Measurements from ENCODE around the gene SOHLH1.

Gene SOHLH1

DNA sequence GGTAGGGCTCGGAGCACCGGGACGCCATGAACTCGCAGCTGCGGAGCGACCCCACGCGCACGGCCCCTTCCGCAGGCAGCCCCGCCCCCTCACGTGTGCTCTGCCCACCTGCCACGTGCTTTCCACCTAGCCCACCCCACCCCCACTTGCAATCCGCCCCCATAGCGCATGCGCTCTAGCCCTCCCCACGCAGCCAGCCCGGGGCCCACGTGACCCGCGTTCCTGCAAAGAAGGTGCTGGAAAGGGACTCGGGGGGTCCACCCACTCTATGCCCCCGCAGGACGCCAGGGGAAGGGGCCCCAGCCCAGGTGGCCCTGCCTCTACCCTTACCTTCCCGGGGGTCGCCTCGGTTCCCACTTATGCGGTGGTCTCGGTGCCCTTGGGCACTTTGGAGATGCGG lies at the start of gene SOHLH1:
Gene SOHLH1 (minus strand): TSS at position 42 of the 400 bp plus-strand sequence. CDS start 14 bp downstream, at position 28.
- no peak for DNase-seq (ENCODE audit: low read depth)

GRCh38 chr9:135748676-135749075 lies 49.4 kb upstream of the SOHLH1 start:
- no peak for DNase-seq (ENCODE audit: low read depth)

DNA sequence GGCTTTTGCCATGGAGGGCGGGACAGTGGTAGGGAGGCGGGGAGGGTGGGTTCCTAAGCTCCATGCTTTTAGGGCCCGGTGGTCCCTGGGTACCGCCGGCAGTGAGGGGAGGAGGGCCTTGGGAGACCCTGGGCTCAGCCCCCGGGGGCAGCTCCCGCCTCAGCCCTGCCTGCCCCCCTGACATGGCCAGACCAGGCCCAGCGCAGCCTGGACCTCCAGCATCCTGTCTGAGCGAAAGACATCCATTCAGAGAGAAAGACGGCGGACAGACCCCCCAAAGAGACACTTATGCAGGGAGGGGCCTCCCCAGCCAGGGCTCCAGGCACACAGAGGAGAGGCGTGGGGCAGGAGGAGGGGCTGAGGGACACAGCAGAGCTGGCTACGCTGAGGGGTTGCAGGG lies 48.0 kb upstream of the SOHLH1 start:
- no peak for DNase-seq (ENCODE audit: low read depth)

DNA sequence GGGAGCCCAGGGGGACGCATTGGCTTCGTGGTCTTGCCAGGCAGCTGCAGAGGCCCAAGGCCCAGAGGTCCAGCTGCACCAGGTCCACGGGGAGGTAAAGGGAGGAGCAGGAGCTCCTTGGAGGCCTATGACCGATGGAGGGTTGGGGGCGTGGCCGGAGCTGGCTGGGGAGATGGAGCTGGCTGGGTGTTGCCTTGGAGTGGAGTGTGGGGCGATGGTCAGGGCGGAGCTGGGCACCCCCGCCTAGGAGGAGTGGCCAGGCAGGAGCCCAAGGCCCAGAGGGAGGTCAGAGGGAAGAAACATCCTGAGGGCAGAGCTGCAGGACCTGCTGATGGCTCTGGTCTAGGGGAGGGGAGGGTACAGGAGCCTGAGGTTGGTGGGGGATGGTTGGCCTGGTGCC lies 47.3 kb upstream of the SOHLH1 start:
- no peak for DNase-seq (ENCODE audit: low read depth)

DNA sequence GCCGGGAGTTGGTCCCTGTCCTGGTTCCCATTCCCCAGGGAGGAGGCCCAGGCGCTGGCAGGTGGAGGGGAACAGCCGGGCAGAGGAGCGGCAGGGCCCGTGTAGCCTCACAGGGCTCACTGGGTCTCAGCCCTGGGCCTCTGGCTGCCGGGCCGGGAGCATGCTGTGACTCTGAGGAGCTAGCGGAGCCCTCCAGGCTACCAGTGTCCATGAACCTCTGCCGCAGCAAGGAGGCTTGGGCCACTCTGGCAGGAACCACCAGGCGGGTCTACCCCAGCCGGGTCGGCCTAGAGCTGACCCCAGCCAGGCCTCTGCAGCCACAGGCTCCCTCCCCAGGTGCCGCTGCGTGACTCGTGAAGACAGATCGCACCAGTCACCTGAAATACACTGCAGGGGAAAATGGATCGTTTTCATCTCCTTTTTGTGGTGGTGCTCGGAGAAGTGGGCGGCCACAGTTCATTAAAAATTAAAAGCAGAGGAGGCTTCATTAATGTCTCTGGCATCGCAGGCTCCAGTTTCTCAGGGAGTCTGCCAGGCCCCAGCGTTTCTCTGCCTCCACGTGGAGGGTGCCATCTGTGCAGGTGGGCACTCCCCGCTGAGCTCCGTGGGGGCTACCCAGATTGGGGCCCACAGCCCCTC lies 46.5 kb upstream of the SOHLH1 start:
- DNase-seq (ENCODE audit: low read depth): no peak

- no peak for DNase-seq (ENCODE audit: low read depth)
Observed at GRCh38 chr9:135745189-135745588, 45.9 kb upstream of the SOHLH1 start.

- no peak for DNase-seq (ENCODE audit: low read depth)
Observed at GRCh38 chr9:135744333-135745070, 45.2 kb upstream of the SOHLH1 start.

DNA sequence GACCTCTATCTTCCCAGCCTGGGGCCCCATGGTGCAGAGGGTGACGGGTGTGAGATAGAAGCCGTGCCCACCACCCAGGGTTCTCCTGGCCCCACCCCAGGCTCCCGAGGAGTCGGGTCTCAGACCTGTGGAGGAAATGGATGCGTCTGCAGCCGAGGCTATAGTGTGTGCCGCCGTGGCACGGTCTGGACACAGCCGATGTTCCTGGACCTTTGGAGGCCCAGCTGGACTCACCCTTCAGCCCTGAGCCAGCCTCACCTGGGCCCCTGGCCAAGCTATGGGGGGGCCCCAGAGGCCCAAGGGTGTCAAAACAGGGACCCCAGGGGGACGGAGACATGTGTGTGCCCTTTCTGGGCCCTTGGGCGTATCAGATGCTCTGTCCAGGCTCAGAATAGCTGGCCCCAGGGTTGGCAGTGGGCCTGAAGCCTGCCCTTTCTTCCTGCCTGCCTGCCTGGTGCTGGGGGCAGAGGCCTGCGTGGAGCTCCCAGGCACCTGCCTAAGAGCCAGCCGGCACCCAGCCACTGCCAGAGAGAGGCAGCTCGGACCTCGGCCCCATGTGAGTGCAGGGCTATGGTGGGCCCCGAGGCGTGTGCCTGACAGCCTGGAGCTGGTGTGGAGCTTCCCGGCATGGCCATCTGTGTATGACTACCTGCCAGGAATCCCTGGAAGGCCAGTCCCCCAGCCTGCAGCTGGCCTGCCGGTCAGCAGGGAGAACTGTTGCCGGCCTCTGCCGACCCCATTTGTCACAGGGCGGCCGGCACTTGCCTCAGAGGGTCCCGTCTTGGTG lies 44.5 kb upstream of the SOHLH1 start:
- DNase-seq (ENCODE audit: low read depth): no peak

- no peak for DNase-seq (ENCODE audit: low read depth)
Observed at GRCh38 chr9:135743021-135743420, 43.7 kb upstream of the SOHLH1 start.

DNA sequence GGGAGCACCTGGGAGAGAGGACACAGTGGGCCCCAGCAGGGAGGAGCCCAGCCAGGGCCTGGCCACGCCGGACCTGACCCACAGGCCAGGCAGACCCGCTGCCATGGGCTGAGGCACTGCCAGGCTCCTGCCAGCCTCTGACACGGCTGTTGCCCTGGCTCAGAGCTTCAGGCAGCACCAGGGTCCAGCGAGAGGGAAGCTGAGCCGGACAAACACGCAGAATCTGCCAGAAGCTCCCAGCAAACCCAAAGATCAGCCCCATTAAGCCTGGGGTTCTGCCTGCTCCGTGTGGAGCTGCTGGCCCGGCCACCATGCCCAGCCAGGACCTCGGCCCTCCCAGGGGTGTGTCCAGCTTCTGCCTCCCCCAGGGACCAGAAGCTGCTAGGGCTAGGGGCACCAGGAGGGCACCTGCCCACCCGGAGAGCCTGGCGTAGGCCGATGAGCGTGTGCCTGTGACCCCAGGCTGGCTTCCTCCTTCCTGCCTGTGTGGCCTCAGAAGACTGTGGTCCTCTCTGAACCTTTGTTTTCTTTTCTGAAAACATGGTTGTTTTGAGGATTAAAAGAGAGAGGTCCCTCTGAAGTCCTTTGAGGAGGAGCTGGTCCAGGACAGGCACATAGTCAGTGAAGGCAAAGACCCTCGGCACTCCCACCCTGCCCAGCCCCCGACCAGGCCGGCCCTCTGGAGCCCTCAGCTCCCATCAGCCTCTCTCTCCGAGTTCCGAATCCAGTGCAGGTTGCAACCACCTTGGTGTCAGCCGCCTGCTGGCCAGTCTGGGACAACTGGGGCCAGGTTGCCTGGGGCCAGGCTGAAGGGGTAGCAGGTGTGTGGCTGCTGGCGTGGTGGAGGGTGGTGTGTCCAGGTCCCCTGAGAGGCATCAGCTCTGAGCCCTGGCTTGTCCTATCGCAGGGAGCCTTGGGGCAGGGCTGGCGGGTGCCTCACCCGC lies 42.3 kb upstream of the SOHLH1 start:
- no peak for DNase-seq (ENCODE audit: low read depth)

DNA sequence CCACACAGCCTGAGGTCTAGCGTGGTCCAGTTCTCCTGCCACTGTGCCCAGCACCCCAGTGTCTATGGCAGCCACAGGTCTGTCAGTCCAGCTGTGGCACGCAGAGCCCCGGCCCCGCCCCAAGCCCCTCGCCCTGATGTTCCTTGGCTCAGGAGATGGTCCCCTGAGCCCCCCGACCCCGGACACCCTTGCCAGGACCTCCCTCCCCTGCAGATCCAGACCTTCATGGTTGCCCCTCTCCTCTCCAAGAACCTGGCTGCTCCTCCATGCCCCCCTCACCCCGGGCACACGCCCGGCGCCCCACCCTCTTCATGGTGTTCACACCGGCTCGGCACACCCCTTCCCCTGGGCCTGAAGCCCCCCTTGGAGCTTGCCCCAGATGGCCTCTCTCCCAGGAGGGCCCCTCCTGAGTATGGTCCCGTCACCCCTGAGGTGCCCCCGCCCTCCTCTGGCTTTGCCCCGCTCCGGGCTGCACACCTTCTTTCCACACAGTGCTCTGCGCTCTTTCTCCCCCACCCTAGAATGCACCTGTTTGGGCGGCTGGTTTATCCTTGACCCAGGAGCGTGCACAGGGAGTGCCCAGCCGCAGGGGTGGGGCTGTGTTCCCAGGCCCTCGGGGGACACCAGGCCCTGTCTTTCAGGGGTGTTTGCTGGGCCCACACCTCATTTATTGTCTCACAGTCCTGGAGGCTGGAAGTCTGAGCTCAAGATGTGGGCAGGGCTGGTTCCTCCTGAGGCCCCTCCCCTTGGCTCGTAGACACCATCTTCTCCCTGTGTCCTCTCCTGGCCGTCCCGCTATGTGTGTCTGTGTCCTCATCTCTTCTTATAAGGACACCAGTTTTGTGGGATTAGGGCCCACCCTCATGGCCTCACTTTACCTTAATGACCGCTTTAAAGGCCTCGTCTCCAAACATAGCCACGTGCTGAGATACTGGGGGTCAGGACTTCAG lies 40.3 kb upstream of the SOHLH1 start:
- DNase-seq (ENCODE audit: low read depth): no peak

DNA sequence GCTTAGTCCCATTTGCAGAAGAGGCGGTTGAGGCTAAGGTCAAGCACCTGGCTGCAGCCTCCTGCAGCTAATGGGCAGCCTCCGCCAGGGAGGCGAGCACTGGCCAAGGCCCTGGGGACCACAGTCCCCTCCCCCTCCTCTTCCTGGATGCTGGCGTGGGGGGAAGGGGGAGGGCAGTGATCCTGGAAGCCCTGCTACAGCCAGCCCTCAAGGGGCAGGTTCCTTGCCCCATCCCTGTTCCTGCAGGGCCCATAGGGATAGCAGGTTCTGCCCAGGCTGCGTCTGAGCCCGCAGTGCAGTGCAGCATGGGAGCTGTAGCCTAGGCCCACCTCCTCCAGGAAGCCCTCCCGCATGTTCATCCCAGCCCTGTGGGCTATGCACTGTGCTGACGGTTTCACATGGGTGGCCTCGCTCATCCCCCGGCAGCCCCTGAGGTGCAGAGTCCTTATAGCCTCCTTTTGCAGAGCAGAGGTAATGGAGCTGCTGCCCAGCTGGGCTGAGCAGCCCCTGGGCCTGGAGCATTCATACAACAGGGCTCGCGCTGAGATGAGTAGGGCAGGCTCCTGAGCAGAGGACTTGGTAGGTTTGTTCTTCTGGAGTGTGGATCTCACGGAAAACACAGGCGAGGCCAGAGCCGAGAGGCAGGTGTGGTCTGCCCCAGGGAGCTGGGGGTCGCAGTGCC lies 38.7 kb upstream of the SOHLH1 start:
- DNase-seq (ENCODE audit: low read depth): no peak

- DNase-seq (ENCODE audit: low read depth): no peak
Observed at GRCh38 chr9:135736979-135737839, 37.9 kb upstream of the SOHLH1 start.

DNA sequence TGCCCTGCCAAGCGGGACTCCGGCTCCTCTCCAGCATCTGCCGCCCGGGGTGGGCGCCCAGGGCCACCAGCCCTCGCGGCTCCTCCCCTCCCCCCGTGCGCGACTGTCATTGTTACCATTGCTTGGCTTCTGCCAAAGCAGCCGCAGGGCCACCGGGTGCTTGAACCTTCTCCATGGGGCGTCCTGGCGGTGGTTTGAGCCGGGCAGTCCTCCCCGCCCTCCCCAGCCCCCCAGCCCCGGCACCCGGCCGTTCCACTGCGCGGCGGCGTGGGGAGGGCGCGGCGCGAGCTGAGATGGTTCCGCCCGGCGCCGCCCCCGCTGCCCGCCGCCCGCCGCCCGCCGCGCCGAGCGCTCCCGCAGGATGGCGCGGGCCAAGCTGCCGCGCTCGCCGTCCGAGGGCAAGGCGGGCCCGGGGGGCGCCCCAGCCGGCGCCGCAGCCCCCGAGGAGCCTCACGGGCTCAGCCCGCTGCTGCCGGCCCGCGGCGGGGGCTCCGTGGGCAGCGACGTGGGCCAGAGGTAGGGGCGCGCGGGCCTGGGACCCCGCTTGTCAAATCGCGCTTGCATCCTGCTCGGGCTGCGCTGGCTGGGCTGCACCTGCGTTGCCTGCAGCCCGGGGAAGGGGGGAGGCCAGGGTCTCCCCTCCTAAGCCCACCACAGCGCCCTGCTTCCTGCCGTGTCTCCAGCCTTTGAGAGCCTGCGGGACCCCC lies 37.1 kb upstream of the SOHLH1 start:
- no peak for DNase-seq (ENCODE audit: low read depth)

- DNase-seq (ENCODE audit: low read depth): no peak
Observed at GRCh38 chr9:135734616-135735144, 35.4 kb upstream of the SOHLH1 start.

DNA sequence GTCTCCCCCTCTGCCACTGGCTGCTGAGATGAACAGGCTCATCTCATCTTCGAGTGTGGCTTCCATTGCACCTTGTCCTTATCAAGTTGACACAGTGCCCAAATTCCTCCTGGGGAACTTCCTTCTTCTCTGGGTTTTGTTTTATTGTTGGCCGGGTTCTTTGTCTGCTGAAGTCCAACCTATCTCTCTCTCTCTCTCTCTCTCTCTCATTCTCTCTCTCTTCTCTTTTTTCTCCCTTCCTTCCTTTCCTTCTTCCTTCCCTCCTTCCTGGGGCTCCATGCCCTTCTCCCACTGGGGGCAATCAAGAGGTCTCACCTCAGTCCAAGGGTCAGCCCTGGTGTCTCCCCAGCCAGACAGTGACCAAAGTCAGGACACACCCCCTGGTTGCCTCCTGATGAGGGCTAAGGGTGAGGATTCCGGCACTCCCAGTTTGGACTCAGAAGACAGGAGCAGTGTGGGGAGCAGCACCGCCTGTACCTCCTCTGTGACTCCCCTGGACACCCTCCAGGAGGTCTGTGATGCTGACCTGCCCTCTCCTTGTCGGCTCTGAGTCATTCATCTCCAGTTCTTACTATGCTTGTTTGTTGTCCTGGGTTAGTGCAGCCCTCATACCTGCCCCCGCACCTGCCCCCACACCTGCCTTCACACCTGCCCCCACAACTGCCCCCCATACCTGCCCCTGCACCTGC lies 33.4 kb upstream of the SOHLH1 start:
- DNase-seq (ENCODE audit: low read depth): no peak

GRCh38 chr9:135731454-135731853 lies 32.2 kb upstream of the SOHLH1 start:
- DNase-seq (ENCODE audit: low read depth): no peak

DNA sequence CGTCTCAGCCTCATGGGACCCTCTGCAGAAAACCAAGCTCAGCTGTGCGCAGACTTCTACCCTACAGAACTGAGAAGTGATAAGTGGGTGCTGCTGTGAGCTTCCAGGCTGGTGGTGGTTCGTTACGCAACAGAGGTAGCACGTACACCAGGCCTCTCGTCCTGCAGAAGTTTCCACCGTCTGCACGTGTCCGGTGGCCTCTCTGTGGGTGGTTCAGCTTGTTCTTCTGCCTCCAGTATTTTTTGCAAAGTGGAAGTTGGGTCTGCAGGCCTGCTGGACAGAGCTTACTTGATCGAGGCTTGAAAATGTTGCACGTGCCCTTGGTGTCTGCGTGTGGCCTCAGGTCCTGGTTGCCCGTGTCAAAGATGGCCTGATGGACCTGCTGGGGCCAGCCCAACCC lies 30.2 kb upstream of the SOHLH1 start:
- no peak for DNase-seq (ENCODE audit: low read depth)

Measured in activated T-cell treated with anti-CD3 and anti-CD28 coated beads for 24 hours (primary cell).